ENCODE results near the gene MLF2. TPM values are rescaled to one million over a fixed set of nuclear protein-coding genes. Genes with fewer than 3 reads are reported as not detected.

The MLF2 gene
- total RNA-seq, 1 donor from 2014 or later = 108 TPM

DNA sequence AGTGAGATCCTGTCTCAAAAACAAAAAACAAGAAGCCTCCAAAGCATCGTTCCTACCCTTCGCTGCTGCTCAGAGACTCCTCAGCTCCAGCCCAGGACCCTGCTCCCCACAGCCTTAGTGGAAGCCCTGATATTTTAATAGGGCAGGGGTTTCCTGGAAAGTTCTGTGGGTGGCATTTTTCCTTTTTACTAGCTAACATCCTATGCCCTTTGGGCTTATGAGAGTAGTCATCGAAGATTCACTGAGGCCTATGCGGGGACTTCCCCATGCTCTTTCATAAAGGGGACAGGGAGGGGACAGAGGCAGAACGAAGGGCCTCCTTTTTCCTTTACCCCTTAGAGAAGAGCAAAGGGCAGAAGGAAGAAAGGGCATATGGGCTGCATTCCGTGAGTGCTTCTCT, 27.6 kb upstream of the MLF2 start:
- ATAC-seq = no peak
- DNase-seq = no peak
- Histone ChIP-seq H3K27me3 (ENCODE audit: low read depth) (no peaks in the 10 kb centered on the region), H3K4me3 (no peak overlapping the region), H3K27ac (no peak overlapping the region), H3K4me1 (peaks cover 21% of the 10 kb centered on the region), H3K9me3 (no peaks in the 10 kb centered on the region), H3K36me3 (no peaks in the 10 kb centered on the region)
- TF ChIP-seq, protein P1, sequence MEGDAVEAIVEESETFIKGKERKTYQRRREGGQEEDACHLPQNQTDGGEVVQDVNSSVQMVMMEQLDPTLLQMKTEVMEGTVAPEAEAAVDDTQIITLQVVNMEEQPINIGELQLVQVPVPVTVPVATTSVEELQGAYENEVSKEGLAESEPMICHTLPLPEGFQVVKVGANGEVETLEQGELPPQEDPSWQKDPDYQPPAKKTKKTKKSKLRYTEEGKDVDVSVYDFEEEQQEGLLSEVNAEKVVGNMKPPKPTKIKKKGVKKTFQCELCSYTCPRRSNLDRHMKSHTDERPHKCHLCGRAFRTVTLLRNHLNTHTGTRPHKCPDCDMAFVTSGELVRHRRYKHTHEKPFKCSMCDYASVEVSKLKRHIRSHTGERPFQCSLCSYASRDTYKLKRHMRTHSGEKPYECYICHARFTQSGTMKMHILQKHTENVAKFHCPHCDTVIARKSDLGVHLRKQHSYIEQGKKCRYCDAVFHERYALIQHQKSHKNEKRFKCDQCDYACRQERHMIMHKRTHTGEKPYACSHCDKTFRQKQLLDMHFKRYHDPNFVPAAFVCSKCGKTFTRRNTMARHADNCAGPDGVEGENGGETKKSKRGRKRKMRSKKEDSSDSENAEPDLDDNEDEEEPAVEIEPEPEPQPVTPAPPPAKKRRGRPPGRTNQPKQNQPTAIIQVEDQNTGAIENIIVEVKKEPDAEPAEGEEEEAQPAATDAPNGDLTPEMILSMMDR (IDR thresholded peaks at IDR 0.05) = no peak
- intact Hi-C loops (cut with DNase I) = loop anchor here (10.0 kb wide), 1 partner anchor 46 kb away; no protein-coding TSS in a partner anchor

DNA sequence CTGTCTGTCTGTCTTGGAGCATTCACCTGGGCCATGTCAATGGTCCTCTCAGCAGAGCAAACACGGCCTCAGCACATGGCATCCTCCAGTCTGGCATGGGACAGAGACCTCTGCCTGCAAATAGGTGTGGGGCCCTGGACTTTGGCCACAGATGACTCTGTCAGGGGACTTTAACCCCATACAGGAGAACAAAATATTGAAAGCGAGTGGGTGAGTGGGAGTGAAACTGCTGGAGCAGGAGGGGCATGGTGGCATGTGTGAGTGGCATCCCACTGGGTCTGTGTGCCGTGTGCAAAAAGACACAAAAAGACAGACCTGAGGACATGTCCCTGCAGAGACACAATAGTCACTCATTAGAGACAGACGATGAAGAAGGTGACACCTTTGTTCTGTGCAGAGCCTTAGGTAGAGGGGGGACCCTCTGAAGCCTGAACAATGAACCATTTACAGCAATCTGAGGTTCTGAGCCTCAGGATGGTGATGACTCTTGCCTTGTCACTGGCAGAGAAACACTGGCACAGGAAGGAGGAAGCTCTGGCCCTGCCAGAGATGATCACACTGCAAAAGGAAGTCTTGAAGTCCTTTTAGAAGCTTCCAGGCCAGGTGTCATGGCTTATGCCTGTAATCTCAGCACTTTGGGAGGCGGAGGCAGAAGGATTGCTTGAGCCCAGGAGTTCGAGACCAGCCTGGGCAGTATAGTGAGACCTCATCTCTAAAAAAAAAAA, 26.9 kb upstream of the MLF2 start:
- Histone ChIP-seq H3K27ac (no peak overlapping the region), H3K9me3 (no peaks in the 10 kb centered on the region), H3K4me1 (peaks cover 21% of the 10 kb centered on the region), H3K4me3 (no peak overlapping the region), H3K36me3 (no peaks in the 10 kb centered on the region), H3K27me3 (ENCODE audit: low read depth) (no peaks in the 10 kb centered on the region)
- TF ChIP-seq, protein P1 (IDR thresholded peaks at IDR 0.05) = no peak
- DNase-seq (no peak), ATAC-seq (no peak)
- intact Hi-C loops (cut with DNase I) = loop anchor here (10.0 kb wide), 1 partner anchor 45 kb away; no protein-coding TSS in a partner anchor

DNA sequence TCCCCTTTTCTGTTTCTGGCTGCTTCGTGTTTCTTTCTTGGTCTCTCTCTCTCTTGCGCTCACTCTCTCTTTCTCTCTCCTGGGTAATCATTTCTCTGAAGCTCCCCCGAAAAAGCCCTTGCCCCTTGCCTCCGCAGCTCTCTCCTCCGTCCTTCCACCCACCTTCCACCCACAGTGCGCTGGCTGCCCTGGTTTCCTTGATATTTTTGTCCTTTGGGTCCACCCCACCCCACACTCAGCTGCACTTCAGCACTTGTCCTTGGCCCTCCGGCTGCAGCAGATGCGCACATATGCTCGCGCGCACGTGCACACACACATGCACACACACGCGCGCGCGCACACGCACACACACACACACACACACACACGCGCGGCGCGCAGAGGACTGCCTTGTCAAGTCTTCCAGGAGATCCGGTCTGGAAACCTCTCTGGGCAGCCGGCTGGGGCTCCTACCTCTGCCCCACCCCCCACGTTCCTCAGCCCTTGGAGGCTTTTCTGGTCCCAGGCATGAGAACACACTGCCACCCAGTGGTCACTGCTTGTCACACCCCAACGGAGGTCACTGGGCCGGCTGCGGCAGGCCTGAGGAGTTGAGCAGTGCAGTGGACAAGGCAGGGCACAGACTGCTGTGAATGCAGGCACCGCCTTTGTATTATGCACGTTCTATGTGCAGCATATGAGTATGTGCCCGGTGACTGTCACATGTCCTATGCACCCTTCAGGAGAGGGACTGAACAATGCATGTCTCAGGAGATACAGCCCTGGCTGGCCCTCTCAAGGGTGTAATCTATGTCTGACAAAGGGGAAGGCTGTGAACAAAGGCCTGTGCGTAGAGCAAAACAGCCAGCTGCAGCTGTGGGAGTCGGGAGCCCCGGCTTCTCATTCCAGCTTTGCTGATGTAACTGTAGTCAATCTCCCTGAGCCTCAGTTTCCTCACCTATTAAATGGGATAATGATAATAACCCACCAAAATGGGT, 25.9 kb upstream of the MLF2 start:
- Histone ChIP-seq H3K9me3 (no peaks in the 10 kb centered on the region), H3K27ac (peak overlapping the region; percentile 53), H3K4me1 (peaks cover 17% of the 10 kb centered on the region), H3K27me3 (ENCODE audit: low read depth) (no peaks in the 10 kb centered on the region), H3K36me3 (no peaks in the 10 kb centered on the region), H3K4me3 (peak overlapping the region; percentile 51)
- TF ChIP-seq, protein P1 (IDR thresholded peaks at IDR 0.05) = peak; percentile 96
- intact Hi-C loops (cut with DNase I) = no loop called here
- DNase-seq (peak; percentile 95), ATAC-seq (peak; percentile 98)

DNA sequence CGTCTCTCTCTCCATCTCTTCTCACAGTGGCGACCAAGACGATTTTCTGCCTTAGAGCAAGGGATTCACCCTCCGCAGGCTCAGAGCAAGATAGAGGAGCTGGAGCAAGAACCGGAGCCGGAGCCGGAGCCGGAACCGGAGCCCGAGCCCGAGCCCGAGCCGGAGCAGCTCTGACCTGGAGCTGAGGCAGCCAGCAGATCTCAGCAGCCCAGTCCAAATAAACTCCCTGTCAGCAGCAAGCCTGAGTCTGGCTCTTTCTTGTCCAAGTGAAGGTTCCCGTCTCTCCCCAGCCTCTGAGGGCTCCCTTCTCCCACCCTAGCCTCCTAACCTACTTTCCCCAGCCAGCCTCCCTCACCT, 25.3 kb upstream of the MLF2 start:
- ATAC-seq = peak; percentile 1 to 35
- peak overlapping the region; percentile 53 for H3K27ac ChIP-seq
- peak overlapping the region; percentile 51 for H3K4me3 ChIP-seq
- TF ChIP-seq, protein P1 (IDR thresholded peaks at IDR 0.05) = no peak
- intact Hi-C loops (cut with DNase I) = no loop called here
- no peaks in the 10 kb centered on the region for H3K27me3 ChIP-seq (ENCODE audit: low read depth)
- H3K9me3 ChIP-seq = no peaks in the 10 kb centered on the region
- DNase-seq = no peak
- no peaks in the 10 kb centered on the region for H3K36me3 ChIP-seq
- peaks cover 17% of the 10 kb centered on the region for H3K4me1 ChIP-seq

DNA sequence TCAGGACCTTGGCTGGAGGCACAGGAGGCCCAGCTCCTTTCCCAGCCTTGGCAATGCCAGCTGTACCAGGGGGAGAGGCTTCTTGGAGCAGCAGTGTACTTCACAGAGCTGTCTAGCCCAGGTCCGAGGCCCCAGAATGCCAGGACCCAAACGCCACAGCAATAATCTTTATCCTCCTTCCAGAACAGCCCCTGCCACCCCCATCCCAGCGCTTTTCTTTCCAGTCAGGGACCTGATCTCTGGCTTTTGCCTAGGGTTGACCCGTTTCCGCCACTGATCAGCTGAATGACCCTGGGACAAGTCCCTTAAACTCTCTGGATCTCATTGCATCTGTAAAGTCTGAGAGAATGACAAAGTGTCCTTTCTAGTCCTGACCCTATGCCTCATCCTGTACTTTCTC, 24.4 kb upstream of the MLF2 start:
- peaks cover 18% of the 10 kb centered on the region for H3K4me1 ChIP-seq
- DNase-seq (no peak), ATAC-seq (no peak)
- H3K9me3 ChIP-seq = no peaks in the 10 kb centered on the region
- H3K4me3 ChIP-seq = no peak overlapping the region
- H3K27me3 ChIP-seq (ENCODE audit: low read depth) = no peaks in the 10 kb centered on the region
- intact Hi-C loops (cut with DNase I) = no loop called here
- TF ChIP-seq, protein P1 (IDR thresholded peaks at IDR 0.05) = no peak
- H3K36me3 ChIP-seq = no peaks in the 10 kb centered on the region
- no peak overlapping the region for H3K27ac ChIP-seq

All from lower lobe of right lung (tissue), 2 donors.